ENCODE results near the gene TRAPPC3.

DNA sequence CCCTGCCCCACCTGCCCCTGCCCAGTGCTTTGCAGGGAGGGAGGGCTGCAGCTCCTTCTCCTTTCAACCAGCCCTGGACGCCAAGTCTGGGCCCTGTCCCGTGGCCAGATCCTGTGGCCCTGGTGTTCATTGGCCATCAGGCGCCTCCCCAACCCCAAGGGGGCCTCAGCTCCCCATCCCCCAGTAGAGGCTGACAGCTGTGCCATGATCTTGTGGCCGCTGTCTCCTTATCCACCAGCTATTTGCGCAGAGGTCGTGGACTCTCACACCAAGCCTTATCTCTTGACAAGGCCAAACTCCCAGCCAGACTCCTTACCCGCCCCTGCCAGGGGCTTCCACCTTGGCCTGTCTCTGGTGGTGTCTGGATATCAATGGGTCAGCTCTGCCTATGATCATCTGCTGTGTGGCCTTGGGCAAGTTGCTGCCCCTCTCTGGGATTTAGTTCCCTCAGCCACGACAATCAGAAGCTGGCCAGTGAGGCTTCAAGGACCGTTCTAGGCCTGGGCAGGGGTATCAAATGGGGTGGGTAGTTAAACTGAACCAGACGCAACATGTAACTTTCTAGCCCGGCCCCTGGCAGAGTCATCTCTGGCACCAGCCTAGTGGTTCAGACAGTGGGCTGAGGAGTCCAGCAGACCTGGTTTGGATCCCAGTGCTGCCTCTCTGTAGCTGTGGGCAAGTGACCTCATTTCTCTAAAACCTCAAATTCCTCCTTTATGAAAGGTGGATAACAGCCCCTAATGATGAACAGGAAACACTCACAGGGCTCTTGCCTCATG, 21.0 kb downstream of the TRAPPC3 start:
- TF ChIP-seq, protein P1, sequence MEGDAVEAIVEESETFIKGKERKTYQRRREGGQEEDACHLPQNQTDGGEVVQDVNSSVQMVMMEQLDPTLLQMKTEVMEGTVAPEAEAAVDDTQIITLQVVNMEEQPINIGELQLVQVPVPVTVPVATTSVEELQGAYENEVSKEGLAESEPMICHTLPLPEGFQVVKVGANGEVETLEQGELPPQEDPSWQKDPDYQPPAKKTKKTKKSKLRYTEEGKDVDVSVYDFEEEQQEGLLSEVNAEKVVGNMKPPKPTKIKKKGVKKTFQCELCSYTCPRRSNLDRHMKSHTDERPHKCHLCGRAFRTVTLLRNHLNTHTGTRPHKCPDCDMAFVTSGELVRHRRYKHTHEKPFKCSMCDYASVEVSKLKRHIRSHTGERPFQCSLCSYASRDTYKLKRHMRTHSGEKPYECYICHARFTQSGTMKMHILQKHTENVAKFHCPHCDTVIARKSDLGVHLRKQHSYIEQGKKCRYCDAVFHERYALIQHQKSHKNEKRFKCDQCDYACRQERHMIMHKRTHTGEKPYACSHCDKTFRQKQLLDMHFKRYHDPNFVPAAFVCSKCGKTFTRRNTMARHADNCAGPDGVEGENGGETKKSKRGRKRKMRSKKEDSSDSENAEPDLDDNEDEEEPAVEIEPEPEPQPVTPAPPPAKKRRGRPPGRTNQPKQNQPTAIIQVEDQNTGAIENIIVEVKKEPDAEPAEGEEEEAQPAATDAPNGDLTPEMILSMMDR (IDR thresholded peaks at IDR 0.05; ENCODE audit: low read depth, low read length) = no peak
- TF ChIP-seq EZH2phosphoT487 (IDR thresholded peaks at IDR 0.05; ENCODE audit: low read depth) = no peak

Measured in OCI-LY3 (cell line).